Measurements from ENCODE around the gene CHPT1.
"Not testable (repeated sequence)": the region's sequence is repeated elsewhere in the genome, so short reads cannot be mapped to it uniquely, and the experiment has no call there.

GRCh38 chr12:101734482-101734881 lies 37.0 kb downstream of the CHPT1 start:
- TF ChIP-seq EZH2 (IDR thresholded peaks at IDR 0.05; ENCODE audit: low read length, missing control alignments); CTCF (conservative IDR thresholded peaks at IDR 0.05 in 1 of 2, IDR thresholded peaks at IDR 0.05 in 1 of 2; ENCODE audit: low read depth in 1 of 2, low read length in 2 of 2): not testable (repeated sequence)
